GM21515 (cell line): ENCODE data around the gene IGLL1.
"Not testable (repeated sequence)": the region's sequence is repeated elsewhere in the genome, so short reads cannot be mapped to it uniquely, and the experiment has no call there.

ENCODE experiments used
- ATAC-seq: cut with Tn5 transposase; IDR thresholded peaks from one replicate; pipeline ENCODE4 v1.9.1; 2021; ENCODE audit not compliant: unreplicated experiment

IGLL1 gene

DNA sequence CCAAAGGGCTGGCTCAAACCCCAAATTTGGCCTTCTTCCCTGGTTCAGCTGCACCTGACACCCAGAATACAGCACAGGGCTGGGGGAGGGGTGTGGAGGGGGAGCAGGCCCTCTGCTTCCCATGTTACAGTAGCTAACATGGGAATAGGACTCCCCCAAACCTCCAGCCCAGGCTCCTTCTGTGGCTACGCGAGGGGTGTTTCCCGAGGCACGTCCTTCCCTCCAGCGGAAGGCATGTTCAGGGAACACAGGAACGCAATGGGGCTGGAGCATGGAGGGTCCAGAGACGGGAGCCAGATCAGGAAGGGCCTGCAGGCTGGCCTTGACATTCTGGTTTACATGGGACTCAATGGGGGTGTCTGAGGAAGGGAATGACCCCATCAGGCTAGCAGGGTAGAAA lies 11.8 kb upstream of the IGLL1 start:
- ATAC-seq, result no peak

DNA sequence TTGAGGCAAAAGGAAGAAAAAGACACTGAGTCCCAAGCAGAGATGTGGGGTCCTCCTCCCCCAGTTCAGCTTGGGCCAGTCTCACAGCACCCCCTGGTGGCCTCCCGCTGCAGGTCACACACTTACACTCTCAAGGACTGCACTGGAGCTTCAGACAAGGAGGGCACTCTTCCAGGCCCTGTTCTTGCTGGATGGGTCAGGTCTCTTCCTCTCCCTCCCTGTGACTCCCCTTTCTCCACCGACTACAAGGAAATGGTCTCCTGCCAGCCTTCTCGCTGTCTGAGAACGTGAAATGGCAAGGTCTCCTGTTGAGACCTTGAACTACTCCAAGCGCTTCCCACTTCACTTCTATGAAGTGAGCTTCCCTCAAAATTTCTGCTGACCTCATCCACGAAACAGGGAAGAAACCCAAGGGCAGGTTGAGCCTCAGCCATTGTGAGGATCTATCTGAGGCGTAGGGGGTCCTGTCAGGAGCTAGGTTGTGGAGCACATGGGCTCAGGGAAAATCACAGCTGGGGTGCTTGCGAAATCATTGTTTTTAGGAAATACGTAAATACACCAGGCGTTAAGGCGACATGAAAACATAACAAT lies 11.2 kb upstream of the IGLL1 start:
- no peak for ATAC-seq

- no peak for ATAC-seq
These were observed 3.7 kb upstream of the IGLL1 start for GRCh38 chr22:23583836-23584235.

- no peak for ATAC-seq
These were observed 3.1 kb upstream of the IGLL1 start for GRCh38 chr22:23583153-23583552.

GRCh38 chr22:23581260-23581650 lies 1.2 kb upstream of the IGLL1 start:
- ATAC-seq, result no peak

GRCh38 chr22:23580576-23581259 lies 628 bp upstream of the IGLL1 start:
- no peak for ATAC-seq

DNA sequence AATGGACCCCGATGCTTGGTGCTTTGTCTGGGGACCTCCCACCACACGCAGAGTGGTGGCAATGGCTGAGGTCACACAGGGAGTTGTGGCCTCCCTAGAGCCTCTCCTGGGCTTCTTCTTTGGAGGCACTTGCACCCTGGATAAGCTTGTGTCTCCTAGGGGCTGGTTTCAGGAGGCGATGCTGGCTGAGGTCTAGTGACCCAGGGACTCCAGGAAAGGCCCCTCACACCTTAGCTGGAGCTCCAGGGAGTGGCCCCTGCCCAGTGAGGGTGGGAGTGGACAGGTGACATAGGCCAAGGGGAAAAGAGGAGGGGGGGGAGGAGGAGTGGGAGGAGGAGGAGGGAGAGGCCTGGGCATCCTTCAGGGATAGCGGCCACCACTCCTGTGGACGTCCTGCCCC lies 810 bp downstream of the IGLL1 start:
- ATAC-seq, result no peak

GRCh38 chr22:23578306-23578705 lies 1.8 kb downstream of the IGLL1 start:
- ATAC-seq, result no peak

GRCh38 chr22:23576681-23577080 lies 3.4 kb downstream of the IGLL1 start:
- ATAC-seq, result no peak

DNA sequence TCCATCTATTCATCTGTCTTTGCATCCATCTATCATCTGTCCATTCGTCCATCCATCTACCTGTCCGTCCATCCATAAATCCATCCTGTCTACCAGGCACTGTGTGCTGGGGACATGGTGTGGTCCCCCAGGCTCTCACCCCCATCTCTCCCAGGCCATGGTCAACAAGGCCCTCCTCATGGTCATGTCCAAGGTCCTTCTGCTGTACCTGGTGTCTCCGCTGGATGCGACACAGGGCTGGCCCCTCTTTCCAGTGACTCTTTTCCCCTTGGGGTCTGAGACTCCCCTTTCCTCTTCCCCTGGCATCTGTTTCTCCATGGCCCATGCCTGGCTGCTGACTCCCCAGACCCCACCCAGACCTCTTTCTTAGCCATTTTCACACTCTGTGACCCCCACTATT lies 4.5 kb downstream of the IGLL1 start:
- ATAC-seq, result no peak

GRCh38 chr22:23574877-23575276 lies 5.2 kb downstream of the IGLL1 start:
- no peak for ATAC-seq

DNA sequence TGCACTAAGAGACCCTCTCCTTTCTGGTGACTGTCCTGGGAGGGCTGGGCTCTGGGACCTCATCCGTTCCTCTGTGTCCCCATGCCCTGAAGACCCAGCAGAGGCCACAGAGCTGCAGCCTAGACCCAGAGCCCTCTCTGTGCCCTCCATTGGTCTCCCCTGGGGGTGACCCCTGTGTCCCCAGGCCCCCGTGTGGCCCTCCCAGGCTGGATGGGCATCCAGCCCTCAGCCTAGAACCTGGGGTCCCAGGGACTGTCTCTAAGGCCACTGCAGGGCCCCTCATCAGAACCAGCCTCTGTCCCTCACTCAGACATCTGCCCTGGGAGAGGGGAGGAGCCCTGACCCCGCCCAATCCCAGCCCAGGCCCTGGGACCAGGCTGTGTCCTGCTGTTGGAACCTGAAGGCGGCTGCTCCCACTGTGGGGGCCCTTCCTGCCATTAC lies 5.7 kb downstream of the IGLL1 start:
- no peak for ATAC-seq

DNA sequence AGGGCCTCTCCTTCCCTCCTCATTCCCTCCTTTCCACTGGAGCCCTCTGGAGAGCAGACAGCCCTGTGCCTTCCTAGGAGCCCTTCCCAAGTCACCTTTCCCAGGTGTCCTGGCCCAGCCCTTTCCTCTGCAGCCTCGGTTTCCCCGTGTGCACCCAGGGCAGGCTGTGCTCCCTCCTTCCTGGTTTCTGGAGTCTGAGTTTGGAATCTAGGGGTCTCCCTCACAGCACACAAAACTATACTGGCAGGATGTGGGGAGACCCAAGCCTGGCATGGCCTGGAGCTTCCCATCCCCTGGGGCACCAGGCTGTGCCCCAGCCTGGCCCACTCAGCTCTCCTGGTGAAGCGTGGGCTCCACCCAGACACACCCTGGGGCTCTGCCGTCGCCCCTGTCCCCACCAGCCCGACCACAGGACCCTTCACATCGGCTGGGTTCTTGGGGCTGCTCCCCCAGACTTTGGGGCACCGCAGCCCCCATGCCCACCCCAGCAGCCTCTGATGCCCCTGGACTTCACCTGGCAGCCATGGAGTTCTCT lies 6.3 kb downstream of the IGLL1 start:
- not testable (repeated sequence) for ATAC-seq

- ATAC-seq, result not testable (repeated sequence)
These were observed 7.0 kb downstream of the IGLL1 start for GRCh38 chr22:23573106-23573505.

DNA sequence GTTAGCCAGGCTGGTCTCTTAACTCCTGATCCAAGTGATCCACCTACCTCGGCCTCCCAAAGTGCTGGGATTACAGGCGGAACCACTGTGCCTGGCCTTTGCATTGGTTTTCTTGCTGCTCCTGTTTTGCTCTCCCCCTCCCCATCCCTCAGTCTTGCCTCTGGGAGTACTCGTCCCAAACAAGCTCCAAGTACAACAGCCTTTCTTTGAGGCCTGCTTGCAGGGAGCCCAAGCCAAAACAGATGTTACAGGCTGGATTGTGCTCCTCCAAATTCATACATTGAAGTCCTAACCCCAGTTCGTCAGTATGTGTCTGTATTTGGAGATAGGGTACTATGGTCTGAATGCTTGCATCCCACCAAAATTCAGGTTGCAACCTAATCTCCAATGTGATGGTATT lies 8.6 kb downstream of the IGLL1 start:
- no peak for ATAC-seq

GRCh38 chr22:23570681-23571080 lies 9.4 kb downstream of the IGLL1 start:
- ATAC-seq, result no peak

DNA sequence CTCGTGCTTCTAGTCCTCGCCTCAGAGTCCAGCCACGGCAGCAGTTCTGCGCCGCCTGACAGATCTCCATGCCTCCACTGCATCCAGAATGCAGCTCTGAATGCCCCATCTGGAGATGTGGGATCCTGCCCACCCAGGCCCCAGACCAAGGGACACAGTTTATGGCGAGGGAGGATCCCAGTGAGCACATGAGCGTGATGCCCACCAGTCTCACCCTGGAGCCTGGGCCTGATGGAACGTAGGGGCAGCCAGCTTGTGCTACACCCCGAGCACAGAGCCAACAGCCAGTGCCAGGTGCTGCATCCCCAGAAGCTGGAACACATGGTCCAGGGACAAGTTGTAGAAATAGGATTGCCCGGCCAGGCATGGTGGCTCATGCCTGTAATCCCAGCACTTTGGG lies 10.4 kb downstream of the IGLL1 start:
- ATAC-seq, result no peak

- ATAC-seq, result no peak
These were observed 10.8 kb downstream of the IGLL1 start for GRCh38 chr22:23569291-23569690.

DNA sequence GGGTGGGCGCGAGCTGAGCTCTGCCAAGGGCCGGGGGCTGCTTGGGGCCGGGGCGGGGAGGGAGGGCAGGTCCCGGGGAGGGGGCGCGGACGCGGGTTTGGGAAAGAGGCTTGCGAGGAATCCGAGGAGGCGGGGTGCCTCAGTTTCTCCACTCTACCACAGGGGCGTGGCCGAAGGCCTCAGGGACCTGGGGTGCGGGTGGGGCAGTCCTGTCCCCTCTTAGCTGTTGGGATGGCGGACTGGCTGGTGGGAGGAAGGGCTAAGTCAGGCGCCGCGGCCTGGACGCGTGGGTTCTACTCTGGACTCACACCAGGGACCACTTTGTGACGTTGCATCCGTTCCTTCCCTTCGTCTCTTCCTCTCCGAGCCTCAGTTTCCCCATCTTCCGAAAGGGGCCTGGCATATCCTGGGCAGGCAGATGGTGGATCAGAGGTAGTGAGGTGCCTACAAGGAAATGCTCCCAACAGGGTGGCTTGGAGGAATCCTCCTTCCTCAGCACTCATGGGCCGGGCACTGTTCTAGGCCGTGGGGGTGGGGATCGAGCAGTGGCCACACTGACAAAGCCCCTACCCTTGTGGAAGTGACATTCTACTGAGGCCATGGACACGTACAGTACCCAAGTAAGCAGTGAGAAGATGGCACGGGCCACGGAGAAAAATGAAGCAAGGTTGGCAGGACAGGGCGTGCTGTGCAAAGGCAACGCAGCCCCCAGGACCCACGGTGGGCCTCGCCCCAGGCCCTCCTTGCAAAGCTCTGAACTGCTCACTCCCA lies 13.2 kb downstream of the IGLL1 start:
- ATAC-seq, result no peak

DNA sequence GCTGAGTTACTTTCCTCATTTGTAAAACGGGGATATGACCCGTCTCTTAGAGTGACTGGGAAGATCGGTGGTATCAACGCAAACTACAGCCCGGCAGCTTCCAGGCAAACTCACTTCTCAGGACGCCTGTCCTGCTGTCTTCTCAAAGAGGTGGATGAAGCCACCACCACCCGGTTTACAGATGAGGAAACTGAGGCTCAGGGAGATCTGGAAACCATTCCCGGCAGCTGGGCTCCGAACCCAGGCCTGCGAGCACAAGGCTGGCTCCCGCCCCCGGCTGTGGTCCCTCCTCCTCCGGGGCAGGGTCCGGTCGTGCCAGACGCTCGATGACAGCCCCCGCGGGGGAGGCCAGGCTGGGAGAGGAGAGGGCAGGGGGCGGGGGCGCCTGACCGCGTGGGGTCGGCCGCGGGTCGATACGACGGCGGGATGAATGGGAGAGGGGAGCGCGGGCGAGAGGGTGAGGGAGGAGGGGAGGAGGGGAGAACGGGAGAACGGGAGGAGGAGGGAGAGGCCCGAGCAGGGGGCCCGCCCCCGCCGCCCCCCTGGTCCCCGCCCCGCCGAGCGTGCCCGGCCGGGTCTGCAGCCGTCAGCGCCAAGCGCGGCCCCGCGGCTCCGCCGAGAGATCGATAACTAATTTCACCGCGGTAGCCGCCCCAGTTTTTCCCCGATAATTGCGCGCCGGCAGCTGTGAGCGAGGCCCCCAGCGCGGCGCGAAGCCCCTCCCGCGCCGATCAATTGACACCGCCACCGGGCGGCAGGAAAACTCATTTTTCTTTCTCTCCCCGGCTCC lies 14.0 kb downstream of the IGLL1 start:
- ATAC-seq, result no peak

- ATAC-seq, result no peak
These were observed 14.7 kb downstream of the IGLL1 start for GRCh38 chr22:23565305-23565914.
